ENCODE data around the gene WWOX. TPM values are rescaled to one million over a fixed set of nuclear protein-coding genes. Genes with fewer than 3 reads are reported as not detected.

The WWOX gene
- total and polyA plus RNA-seq, 2 of the 8 experiments (the other 6 are each of a cell fraction or from before 2014, with no cell fraction given) = 5.4 to 16.7 TPM

DNA sequence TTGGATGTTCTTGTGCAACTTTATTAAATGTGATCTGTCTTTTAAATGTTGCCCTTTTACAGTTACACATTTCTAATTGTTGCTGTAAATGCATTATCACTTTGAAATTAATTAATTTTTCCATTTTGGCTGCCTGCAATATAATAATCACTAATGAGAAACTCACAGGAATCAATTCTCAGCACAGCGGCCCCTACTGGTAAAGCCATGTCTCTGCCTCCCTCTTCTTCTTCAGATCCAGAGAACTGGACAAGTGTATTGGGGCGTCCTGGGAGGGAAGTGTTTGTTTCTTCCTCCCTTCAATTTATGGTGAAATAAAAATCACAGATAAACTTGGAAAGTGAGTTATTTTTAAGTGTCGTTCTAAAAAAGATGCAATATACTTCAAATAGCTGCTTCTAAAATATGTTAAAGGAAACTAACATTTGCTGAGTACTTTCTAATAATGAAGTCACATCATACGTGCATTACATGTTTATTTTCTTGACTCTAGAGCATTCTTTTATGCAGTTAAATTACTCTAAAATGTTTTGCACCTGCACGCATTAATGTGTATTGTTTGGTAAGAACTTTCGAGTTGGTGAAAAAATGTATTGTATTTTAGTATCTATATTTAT lies 338.0 kb downstream of the WWOX start:
- no peak overlapping the region for H2AK5ac ChIP-seq (ENCODE audit: low read depth, low read length)
- no peak overlapping the region for H3K4ac ChIP-seq (replicated peaks; ENCODE audit: insufficient read length, low read depth, low read length)
- CTCF ChIA-PET (ENCODE audit: partially characterized antibody) = interaction anchor here (0.6 to 3.3 kb wide), 17 partner anchors 8 to 585 kb away, joined by 3 to 22 read pairs (median 4); no protein-coding TSS in a partner anchor
- no peak overlapping the region for H3K4me3 ChIP-seq (ENCODE audit: extremely low read depth in 1 of 4, insufficient read depth in 2 of 4, low read depth in 3 of 4, low read length in 4 of 4)
- FAIRE-seq (no peak), DNase-seq (ENCODE audit: low read depth in 1 of 2, low spot score in 2 of 2) (peak in 1 of 2 experiments; percentile 57)
- H3K4me2 ChIP-seq (ENCODE audit: insufficient read depth in 1 of 2, low read depth in 2 of 2, low read length in 2 of 2) = no peak overlapping the region
- no peaks in the 10 kb centered on the region for H3K27me3 ChIP-seq (replicated peaks in 1 of 4; ENCODE audit: control insufficient read depth in 3 of 4, extremely low read depth in 1 of 4, insufficient read depth in 3 of 4, low read length in 3 of 4)
- H3K23ac ChIP-seq (ENCODE audit: insufficient read length) = no peak overlapping the region
- H3K79me2 ChIP-seq (ENCODE audit: control insufficient read depth in 1 of 2, insufficient read depth in 2 of 2, low read length in 2 of 2) = no peaks in the 10 kb centered on the region
- no peak overlapping the region for H3K27ac ChIP-seq (ENCODE audit: low read depth, low read length)
- no peaks in the 10 kb centered on the region for H4K20me1 ChIP-seq (replicated peaks in 1 of 2; ENCODE audit: control insufficient read depth in 1 of 2, insufficient read depth in 2 of 2, low read length in 2 of 2)
- no peak overlapping the region for H2BK5ac ChIP-seq (ENCODE audit: low read depth, low read length)
- no peak overlapping the region for H2BK15ac ChIP-seq (ENCODE audit: low read length)
- H2BK12ac ChIP-seq (ENCODE audit: low read depth, low read length) = no peak overlapping the region
- H3K9me3 ChIP-seq (ENCODE audit: insufficient read depth in 2 of 2, low read depth in 1 of 2, low read length in 1 of 2) = no peaks in the 10 kb centered on the region
- H3K23me2 ChIP-seq (ENCODE audit: low read depth, low read length) = no peaks in the 10 kb centered on the region
- H4K91ac ChIP-seq (replicated peaks; ENCODE audit: insufficient read length, low read length) = no peak overlapping the region
- H4K5ac ChIP-seq (ENCODE audit: insufficient read length, low read depth, low read length) = no peak overlapping the region
- no peaks in the 10 kb centered on the region for H3K79me1 ChIP-seq (ENCODE audit: low read depth, low read length)
- H3K9ac ChIP-seq (replicated peaks in 1 of 4; ENCODE audit: extremely low read depth in 1 of 4, low read depth in 3 of 4, low read length in 3 of 4) = no peak overlapping the region
- no peak overlapping the region for H2BK120ac ChIP-seq (replicated peaks; ENCODE audit: low read depth, low read length)
- POLR2A ChIA-PET (ENCODE audit: partially characterized antibody) = no interaction called here
- H3K56ac ChIP-seq (replicated peaks; ENCODE audit: insufficient read length, low read depth, low read length) = no peak overlapping the region
- no peaks in the 10 kb centered on the region for H3K36me3 ChIP-seq (ENCODE audit: control insufficient read depth in 2 of 4, insufficient read depth in 4 of 4, low read length in 3 of 4)
- H2BK20ac ChIP-seq (ENCODE audit: low read length) = no peak overlapping the region
- H3K18ac ChIP-seq (ENCODE audit: extremely low read depth, low read length) = no peak overlapping the region
- H4K8ac ChIP-seq (ENCODE audit: extremely low read depth, insufficient read depth, low read length) = no peak overlapping the region
- 62% methylated on average over 6 of the region's 6 CpGs; no CpG with 5 or more reads in 1 of the 2 experiments for WGBS, 2 experiments (ENCODE audit: extremely low coverage in 1 of 2, insufficient coverage in 1 of 2, insufficient read length in 1 of 2, insufficient replicate concordance in 2 of 2, low coverage in 1 of 2, low lambda C conversion rate in 2 of 2, missing lambda C conversion rate in 1 of 2)
- TF ChIP-seq RBBP5 (IDR thresholded peaks at IDR 0.05; ENCODE audit: borderline replicate concordance, low read depth, low read length) (no peak), CTCF (IDR thresholded peaks at IDR 0.05; ENCODE audit: control extremely low read depth in 1 of 3, insufficient read depth in 1 of 3, low read depth in 1 of 3, low read length in 3 of 3) (peak; percentile 36 to 70 (median 59)), TCF12 (IDR thresholded peaks at IDR 0.05; ENCODE audit: low read depth, low read length) (no peak), CBX5 (IDR thresholded peaks at IDR 0.05; ENCODE audit: low read depth, low read length) (no peak), RAD21 (IDR thresholded peaks at IDR 0.05 in 1 of 2, conservative IDR thresholded peaks at IDR 0.05 in 1 of 2; ENCODE audit: low read depth in 2 of 2, low read length in 2 of 2) (peak; percentile 31 to 42), CREB1 (IDR thresholded peaks at IDR 0.05) (no peak), CEBPB (IDR thresholded peaks at IDR 0.05; ENCODE audit: low read depth, low read length) (no peak)
- no peak overlapping the region for H2AFZ ChIP-seq (ENCODE audit: low read length)
- H3K4me1 ChIP-seq (replicated peaks in 1 of 4; ENCODE audit: control insufficient read depth in 3 of 4, insufficient read depth in 4 of 4, low read length in 3 of 4) = no peaks in the 10 kb centered on the region
- H3K14ac ChIP-seq (ENCODE audit: insufficient read length) = no peak overlapping the region

Data from H1 (cell line).